ES-I3 (cell line): Measurements from ENCODE around the gene AURKAIP1.
"Not testable (repeated sequence)": the region's sequence is repeated elsewhere in the genome, so short reads cannot be mapped to it uniquely, and the experiment has no call there.

ENCODE experiments used
- H3K36me3 ChIP-seq: 2 replicates; pipeline ENCODE4 v1.6.1; 2013; ENCODE audit warnings: mild to moderate bottlenecking, low read length, control low read depth, moderate library complexity; ENCODE audit not compliant: insufficient read depth
- H3K4me1 ChIP-seq: 2 replicates; pipeline ENCODE4 v1.6.1; 2013; ENCODE audit warnings: mild to moderate bottlenecking, control low read depth, low read length; ENCODE audit not compliant: insufficient read depth
- H3K9ac ChIP-seq: 2 replicates; pipeline ENCODE4 v1.6.1; 2013; ENCODE audit warnings: low read depth, mild to moderate bottlenecking, low read length, moderate library complexity
- H3K9me3 ChIP-seq: 2 replicates; pipeline ENCODE4 v1.6.1; 2013; ENCODE audit warnings: mild to moderate bottlenecking, low read length, moderate library complexity; ENCODE audit not compliant: control insufficient read depth, insufficient read depth

The AURKAIP1 gene

DNA sequence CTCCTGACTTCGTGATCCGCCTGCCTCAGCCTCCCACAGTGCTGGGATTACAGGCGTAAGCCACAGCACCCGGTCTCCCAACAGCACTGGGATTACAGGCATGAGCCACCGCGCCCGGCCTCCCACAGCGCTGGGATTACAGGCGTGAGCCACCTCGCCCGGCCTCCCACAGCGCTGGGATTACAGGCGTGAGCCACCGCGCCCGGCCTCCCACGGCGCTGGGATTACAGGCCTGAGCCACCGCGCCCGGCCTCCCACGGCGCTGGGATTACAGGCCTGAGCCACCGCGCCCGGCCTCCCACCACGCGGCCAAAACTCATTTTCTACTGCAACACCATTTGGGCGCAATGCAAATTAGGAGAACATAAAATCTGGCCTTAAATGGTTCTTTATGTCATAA lies 10.3 kb upstream of the AURKAIP1 start:
- peaks cover 30% of the 10 kb centered on the region for H3K36me3 ChIP-seq
- H3K9ac ChIP-seq, H3K4me1 ChIP-seq, H3K9me3 ChIP-seq: not testable (repeated sequence)

DNA sequence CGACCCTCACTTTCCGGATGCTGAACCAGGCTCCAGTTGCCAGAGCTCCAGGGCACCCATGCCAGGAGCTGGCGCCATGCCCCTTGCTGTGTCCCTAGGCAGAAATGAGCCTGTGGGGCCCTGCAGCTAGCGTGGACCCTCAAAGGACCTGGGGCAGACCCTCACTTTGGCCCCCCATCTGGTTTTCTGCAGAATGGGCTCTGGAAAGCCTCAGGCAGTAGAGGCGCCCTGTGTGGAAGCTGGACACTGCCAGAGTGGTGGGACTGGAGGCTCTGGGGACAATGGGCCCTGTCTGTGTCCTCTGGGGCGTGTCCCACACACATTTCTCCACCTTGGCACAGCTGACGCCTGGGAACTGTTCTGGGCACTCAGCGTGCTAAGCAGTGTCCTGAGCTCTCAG lies 6.3 kb upstream of the AURKAIP1 start:
- no peak overlapping the region for H3K9ac ChIP-seq
- H3K4me1 ChIP-seq = no peaks in the 10 kb centered on the region
- H3K9me3 ChIP-seq = no peaks in the 10 kb centered on the region
- 0 out of 2 replicates have a peak, but pooled peaks cover 3% of the 10 kb centered on the region for H3K36me3 ChIP-seq

DNA sequence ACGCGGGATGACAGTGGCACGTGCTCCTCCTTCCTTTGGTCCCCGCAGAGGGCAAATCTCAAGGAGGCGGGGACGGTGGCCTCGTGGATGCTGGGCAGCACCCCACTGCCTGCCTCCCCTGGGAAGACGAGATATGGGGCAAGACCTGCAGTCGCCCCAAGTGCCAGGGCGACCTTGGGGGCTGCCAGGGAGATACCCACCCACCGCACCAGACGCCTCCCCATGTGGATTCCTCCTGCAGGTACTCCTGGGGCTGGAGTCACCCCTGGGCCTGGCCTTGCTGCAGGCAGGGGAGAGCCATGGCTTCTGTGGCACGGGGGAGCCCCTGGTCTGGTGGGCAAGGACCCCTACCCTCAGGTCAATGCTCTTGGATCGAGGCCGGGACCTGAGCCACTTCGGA lies 5.9 kb upstream of the AURKAIP1 start:
- Histone ChIP-seq H3K4me1 (no peaks in the 10 kb centered on the region), H3K9me3 (no peaks in the 10 kb centered on the region), H3K9ac (no peak overlapping the region), H3K36me3 (no peaks in the 10 kb centered on the region)

DNA sequence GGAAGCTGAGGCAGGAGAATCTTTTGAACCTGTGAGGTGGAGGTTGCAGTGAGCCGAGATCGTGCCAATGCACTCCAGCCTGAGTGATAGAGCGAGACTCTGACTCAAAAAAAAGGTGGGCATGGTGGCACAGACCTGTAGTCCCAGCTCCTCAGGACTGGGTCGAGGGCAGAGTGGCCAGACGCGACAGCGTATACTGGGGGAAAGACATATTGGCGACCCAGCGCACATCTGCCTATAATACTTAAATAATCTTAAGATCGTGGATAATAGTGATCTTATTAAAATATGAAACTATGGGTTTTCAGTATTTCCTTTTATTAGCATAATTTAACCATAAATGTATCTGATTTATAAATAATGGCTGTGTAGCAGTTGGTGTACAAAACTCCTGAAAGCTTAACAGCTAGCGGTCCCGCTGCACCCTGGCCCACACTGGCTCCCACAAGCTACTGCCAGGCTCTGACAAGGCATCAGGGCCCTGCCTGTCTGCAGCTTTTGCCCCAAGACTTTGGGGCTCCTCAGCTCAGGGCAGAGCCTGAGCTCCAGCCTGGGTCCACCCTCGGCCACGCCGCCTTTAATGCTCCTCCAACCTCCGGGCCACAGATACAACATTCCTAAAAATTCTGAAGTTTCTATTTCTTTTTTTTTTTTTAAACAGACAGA lies 2.7 kb upstream of the AURKAIP1 start:
- H3K9me3 ChIP-seq = no peaks in the 10 kb centered on the region
- no peaks in the 10 kb centered on the region for H3K4me1 ChIP-seq
- no peaks in the 10 kb centered on the region for H3K36me3 ChIP-seq
- no peak overlapping the region for H3K9ac ChIP-seq

DNA sequence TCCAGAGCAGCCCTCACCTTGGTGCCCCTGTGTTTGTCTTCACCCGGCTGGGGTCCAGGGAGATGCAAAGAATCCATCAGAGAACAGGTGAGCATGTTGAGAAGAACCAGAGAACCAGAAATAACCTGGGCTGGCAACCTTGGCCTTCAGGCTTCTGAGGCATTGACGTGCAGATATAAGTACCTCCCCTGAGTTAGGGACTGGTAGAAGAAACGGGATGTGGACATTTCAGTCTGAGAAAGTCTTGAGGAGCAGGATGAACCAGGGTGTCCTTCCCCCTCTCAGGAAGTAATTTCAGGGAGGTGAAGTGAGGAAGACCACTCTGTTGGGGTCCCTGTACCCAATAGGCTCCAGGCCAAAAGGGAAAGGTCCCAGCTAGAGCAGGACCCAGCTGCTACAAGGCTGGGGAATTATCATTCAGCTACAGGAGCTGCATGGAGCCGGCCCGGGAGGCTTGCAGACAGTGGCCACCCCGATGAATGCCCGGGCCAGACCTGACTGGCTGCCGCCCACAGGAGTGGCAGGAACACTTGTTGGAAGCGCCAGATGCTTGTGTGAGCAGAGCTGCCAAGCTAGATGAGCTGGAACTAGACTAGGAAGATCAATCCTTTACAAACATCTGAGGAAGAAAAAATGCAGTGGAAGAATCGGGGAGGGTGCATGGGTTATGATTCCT lies 1.7 kb upstream of the AURKAIP1 start:
- Histone ChIP-seq H3K4me1 (no peaks in the 10 kb centered on the region), H3K9ac (no peak overlapping the region)

DNA sequence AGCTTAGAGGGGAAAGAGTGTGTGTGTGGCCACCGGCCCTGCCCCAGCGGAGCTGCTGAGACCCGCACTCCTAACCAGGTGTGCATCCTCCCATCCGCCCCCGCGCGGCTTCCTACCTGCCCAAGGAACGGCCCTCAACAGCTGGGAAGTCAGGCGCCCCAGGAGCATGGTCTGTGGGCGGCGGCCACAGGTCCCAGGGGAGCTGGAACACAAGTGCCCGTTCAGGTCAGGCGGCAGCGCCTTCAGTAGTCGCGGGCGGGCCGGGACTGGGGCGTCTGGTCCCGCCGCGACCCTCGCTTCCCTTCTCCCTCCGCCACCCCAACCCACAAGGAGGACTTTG lies 448 bp downstream of the AURKAIP1 start:
- no peaks in the 10 kb centered on the region for H3K4me1 ChIP-seq

More for the DNA sequence above, 1.7 kb upstream of the AURKAIP1 start:
- Histone ChIP-seq H3K36me3 (no peaks in the 10 kb centered on the region), H3K9me3 (no peaks in the 10 kb centered on the region)

DNA sequence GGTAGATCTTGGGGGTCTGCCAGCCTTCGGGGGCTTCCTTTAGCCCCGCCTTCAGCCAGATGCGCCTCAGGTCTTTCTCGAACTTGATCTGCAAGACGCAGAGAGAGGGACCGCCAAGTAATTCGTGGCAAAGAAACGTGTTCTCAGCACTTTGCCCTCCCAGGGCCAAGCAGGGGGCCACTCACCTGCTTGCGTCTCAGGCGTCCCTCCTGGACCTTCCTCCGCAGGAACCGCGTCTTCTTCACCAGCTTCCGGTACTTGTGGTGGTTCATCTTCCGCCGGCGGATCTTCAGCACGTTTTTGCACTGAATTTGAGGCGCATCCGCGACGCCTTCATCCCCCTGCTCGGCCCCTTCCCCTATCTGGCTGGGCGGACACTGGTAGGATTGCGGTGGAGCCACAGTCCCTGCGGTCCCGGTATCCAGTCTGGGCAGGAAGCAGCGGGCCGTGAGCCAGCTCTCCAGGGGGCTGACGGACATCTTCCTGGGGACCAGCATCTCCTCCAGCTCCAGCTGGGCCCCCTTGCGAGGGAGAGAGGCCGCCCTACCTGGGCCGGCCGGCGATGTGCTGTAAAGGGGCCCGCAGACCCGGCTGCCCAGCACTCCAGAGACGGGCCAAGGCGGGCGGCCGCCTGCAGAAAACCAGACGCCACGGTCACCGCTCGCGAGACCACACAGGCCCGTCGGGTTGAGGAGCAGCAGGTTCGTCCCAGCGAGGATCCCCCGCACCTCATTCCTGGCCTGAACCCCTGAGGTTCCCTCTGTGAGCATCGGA lies 1.0 kb downstream of the AURKAIP1 start:
- no peaks in the 10 kb centered on the region for H3K4me1 ChIP-seq

More for the DNA sequence above, 448 bp downstream of the AURKAIP1 start:
- Histone ChIP-seq H3K36me3 (no peaks in the 10 kb centered on the region), H3K9me3 (no peaks in the 10 kb centered on the region), H3K9ac (peak overlapping the region; percentile 93)

DNA sequence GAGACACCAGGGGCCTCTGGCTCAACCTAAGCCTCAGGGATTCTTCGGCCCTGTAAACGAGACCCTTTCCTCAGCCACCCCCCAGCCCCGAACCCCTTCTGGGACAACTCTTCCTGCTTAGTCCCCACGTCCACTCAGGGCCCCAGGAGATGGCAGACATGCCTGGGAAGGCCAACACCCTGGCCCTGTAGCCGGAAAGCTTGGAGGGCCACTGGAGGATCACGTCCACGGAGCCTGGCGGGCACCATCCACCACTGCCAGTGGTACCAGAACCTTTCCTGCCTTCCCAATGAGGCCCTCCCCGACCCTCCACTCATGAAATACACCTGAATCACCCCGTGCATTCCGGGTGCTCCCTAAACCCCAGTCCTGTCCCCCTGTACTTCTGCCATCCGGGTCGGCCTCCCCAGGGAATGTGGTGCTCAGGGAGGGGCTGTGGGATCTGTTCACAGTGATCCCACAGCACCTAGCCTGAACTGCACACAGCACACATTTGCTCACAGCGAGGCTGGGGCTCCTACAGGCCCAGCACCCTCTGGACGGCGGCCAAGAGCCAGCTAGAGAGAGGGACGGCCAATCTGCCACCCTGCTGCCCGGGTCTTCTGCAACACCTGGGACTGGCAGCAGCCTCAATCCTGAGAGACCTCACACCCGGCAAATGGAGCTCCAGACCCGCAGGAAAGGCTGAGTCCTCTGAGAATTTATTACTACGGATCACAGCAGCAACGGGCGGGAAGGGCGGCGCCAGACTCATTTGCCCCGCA lies 1.8 kb downstream of the AURKAIP1 start:
- H3K36me3 ChIP-seq = no peaks in the 10 kb centered on the region
- no peaks in the 10 kb centered on the region for H3K4me1 ChIP-seq
- no peaks in the 10 kb centered on the region for H3K9me3 ChIP-seq
- H3K9ac ChIP-seq = no peak overlapping the region

More for the DNA sequence above, 1.0 kb downstream of the AURKAIP1 start:
- no peaks in the 10 kb centered on the region for H3K9me3 ChIP-seq
- peak overlapping the region; percentile 93 for H3K9ac ChIP-seq
- H3K36me3 ChIP-seq = no peaks in the 10 kb centered on the region

DNA sequence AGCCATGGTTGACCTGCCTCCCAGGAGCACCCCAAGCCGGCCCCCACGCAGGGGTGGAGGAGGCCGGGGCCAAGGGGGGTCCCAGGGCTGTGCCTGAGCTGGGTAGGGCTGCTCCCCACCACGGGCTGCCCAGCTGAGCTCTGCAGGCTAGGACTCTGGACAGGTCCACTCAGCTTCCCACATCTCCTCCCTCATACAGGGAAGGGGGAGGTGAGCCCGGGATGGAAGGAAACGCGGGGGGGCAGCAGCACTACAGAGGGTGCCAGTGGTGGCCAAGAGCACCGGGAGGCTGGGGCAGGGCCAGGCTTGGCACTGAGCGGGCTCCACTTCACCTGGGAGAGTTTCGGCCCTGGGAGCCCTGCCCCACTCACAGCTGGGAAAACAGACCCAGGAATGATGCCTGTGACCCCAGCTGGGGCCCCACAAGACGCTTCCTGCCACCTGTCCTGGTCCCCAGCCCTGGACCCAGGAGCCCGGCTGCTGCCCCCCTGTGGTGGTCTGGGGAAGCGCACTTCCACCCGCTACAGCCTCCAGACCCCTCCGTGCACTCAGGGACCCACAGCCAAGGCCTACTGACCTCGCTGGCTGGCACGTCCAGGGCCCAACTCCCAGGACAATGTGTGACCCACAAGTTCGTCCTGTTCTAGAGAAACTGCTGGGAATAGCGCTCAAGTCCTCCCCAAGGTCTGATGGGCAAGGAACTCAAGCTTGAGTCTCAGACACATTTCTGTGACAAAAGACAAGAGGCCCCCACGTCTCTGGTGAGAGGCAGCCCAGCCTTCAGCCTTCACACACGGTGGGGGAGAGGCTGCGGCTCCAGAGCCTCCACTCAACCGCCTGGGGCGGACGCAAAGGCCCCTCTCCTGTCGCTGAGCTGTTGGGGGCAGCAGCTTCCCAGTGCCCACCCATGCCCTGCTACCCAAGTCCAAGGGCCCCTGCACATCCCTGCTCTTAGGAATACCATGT lies 3.0 kb downstream of the AURKAIP1 start:
- H3K4me1 ChIP-seq = no peaks in the 10 kb centered on the region
- no peak overlapping the region for H3K9ac ChIP-seq
- no peaks in the 10 kb centered on the region for H3K36me3 ChIP-seq
- no peaks in the 10 kb centered on the region; the same call in 1 of the 2 replicates for H3K9me3 ChIP-seq

DNA sequence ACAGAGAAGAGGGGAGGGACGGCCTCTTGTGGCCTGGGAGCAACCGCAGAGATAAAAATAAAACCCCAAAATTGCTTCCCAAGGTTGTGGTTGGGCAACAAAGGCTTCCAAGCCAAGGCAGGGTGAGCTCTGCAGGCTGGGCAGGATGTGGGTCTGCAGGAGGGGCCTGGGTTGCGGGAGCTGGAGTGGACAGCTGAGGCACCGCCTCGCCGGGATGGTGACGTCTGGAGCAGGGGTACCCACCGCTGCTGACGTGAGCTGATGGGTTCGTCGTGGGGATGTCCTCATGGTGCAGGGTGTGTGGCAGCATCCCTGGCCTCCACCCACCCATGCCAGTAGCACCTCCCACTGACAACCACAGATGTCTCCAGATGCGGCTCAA lies 3.7 kb downstream of the AURKAIP1 start:
- Histone ChIP-seq H3K36me3 (no peaks in the 10 kb centered on the region), H3K9ac (no peak overlapping the region), H3K4me1 (no peaks in the 10 kb centered on the region), H3K9me3 (no peaks in the 10 kb centered on the region; the same call in none of the 2 replicates)

DNA sequence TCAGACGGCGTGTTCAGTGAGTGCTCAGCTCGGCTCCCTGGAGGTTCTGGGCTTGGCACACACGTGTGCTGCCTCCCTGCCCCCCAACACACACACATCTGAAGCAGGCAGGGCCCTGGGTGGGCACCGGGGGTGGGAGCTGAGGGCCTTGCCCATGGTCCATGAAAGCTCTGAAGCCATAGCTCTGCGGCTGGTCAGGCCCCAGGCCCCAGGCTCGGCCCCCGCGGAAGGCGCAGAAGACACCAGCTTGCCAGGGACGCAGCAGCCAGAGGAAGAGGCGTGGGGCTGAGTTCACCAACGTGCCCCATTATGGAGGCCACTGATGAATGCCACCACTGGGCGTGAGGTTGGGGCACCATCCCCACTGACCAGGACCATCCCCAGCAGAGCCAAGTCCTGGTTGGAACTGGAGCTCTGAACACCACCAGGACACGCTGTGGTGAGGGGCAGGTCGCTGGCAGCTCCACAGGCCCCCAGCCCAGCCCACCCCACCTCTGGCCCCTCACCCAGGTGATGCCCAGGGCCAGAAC lies 4.2 kb downstream of the AURKAIP1 start:
- H3K36me3 ChIP-seq = no peaks in the 10 kb centered on the region
- no peaks in the 10 kb centered on the region; the same call in none of the 2 replicates for H3K9me3 ChIP-seq
- no peaks in the 10 kb centered on the region for H3K4me1 ChIP-seq
- no peak overlapping the region for H3K9ac ChIP-seq

DNA sequence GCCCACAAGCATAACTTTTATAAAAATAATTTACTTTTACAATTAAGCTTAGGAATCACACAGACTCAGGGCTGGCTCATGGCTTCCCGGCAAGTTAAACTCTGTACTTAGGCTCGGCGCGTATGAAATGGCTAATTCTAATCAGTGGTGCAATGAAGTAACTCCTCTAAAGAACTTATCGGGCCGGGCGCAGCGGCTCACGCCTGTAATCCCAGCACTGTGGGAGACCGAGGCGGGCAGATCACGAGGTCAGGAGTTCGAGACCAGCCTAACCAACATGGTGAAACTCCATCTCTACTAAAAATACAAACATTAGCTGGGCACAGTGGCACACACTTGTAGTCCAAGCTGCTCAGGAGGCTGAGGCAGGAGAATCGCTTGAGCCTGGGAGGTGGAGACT lies 4.9 kb downstream of the AURKAIP1 start:
- H3K4me1 ChIP-seq, H3K36me3 ChIP-seq, H3K9ac ChIP-seq, H3K9me3 ChIP-seq: not testable (repeated sequence)

DNA sequence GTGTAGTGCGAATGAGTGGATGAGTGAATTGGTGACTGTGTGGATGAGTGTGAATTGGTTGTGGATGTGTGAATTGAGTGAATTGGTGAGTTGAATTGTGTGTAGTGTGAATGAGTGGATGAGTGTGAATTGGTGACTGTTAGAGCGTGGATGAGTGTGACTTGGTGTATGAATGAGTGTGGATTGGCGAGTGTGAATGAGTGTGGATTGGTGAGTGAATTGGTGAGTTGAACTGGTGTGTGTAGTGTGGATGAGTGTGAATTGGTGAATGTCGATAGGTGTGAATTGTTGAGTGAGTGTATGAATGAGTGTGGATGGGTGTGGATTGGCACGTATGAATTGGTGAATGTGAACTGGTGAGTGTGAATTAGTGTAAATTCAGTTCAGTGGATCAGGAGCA lies 7.7 kb downstream of the AURKAIP1 start:
- H3K9ac ChIP-seq = no peak overlapping the region
- H3K36me3 ChIP-seq = no peaks in the 10 kb centered on the region
- H3K4me1 ChIP-seq = no peaks in the 10 kb centered on the region
- H3K9me3 ChIP-seq = no peaks in the 10 kb centered on the region; the same call in none of the 2 replicates
